IMR-90 (cell line): ENCODE measurements around the gene PCK1. TPM values are rescaled to one million over a fixed set of nuclear protein-coding genes. Genes with fewer than 3 reads are reported as not detected.

Source experiments
- ATAC-seq: fragments of 200-7000 bp; cut with Tn5 transposase; 2 replicates; pipeline ENCODE4 v1.9.1; 2020; ENCODE audit warnings: low read depth, mild to moderate bottlenecking, moderate library complexity
- BruUV-seq: library from RNA; stranded (reverse); fragments of 400-500 nt; replicated peaks from 2 replicates; lab custom pipeline; 2021; lab: Mats Ljungman, UMichigan
- CTCF ChIA-PET: fragments of 300-600 bp; formaldehyde crosslinking; extraction: SDS; loops from one replicate; lab custom pipeline; 2021; ENCODE audit warnings: antibody characterized with exemption; lab: Yijun Ruan, JAX
- POLR2A ChIA-PET: fragments of 300-600 bp; sonication (Branson Sonifier 250); formaldehyde crosslinking; loops from one replicate; lab custom pipeline; 2022; ENCODE audit warnings: antibody characterized with exemption; ENCODE audit not compliant: unreplicated experiment; lab: Charles Lee
- DNase-seq: peaks from one replicate; pipeline ENCODE4 v3.0.0; 2013
- H2AFZ ChIP-seq: replicated peaks from 2 replicates; pipeline ENCODE3; 2013; ENCODE audit warnings: low read length, mild to moderate bottlenecking; ENCODE audit not compliant: poor library complexity
- H2AK5ac ChIP-seq: 2 replicates; pipeline ENCODE4 v1.6.1; 2013; ENCODE audit warnings: low read depth, low read length, inconsistent platforms
- H2AK9ac ChIP-seq: replicated peaks from 2 replicates; pipeline ENCODE3; 2013; ENCODE audit warnings: mild to moderate bottlenecking, low read depth, low read length, moderate library complexity; ENCODE audit not compliant: poor library complexity
- H2BK120ac ChIP-seq: 2 replicates; pipeline ENCODE4 v1.6.1; 2013; ENCODE audit warnings: low read depth, low read length, inconsistent platforms
- H2BK15ac ChIP-seq: 3 replicates; pipeline ENCODE4 v1.6.1; 2013; ENCODE audit warnings: low read depth, low read length, inconsistent platforms
- H2BK20ac ChIP-seq: 2 replicates; pipeline ENCODE4 v1.6.1; 2013; ENCODE audit warnings: low read depth, mild to moderate bottlenecking, inconsistent platforms, low read length, moderate library complexity
- H2BK5ac ChIP-seq: 2 replicates; pipeline ENCODE4 v1.6.1; 2013; ENCODE audit warnings: mild to moderate bottlenecking, low read depth, low read length, inconsistent platforms; ENCODE audit not compliant: poor library complexity, severe bottlenecking
- H3K14ac ChIP-seq: replicated peaks from 2 replicates; pipeline ENCODE4 v1.6.1; 2013; ENCODE audit warnings: low read depth, low read length, inconsistent platforms
- H3K18ac ChIP-seq: 2 replicates; pipeline ENCODE4 v1.6.1; 2013; ENCODE audit warnings: low read depth, low read length, control low read depth
- H3K23ac ChIP-seq: 2 replicates; pipeline ENCODE4 v1.6.1; 2013; ENCODE audit warnings: low read depth, low read length, inconsistent platforms
- H3K27ac ChIP-seq: 2 replicates; pipeline ENCODE4 v1.5.1; 2013; ENCODE audit warnings: mild to moderate bottlenecking, control low read depth, low read length; ENCODE audit not compliant: insufficient read depth
- H3K27me3 ChIP-seq: 2 replicates; pipeline ENCODE4 v1.6.1; 2013; ENCODE audit warnings: low read length; ENCODE audit not compliant: control insufficient read depth, insufficient read depth
- H3K36me3 ChIP-seq: 2 replicates; pipeline ENCODE4 v1.6.1; 2013; ENCODE audit warnings: low read length, mixed read lengths; ENCODE audit not compliant: control insufficient read depth, insufficient read depth
- H3K4ac ChIP-seq: 2 replicates; pipeline ENCODE4 v1.6.1; 2013; ENCODE audit warnings: low read depth, low read length, inconsistent platforms
- H3K4me1 ChIP-seq: 2 replicates; pipeline ENCODE4 v1.6.1; 2013; ENCODE audit warnings: low read length, mixed read lengths; ENCODE audit not compliant: control insufficient read depth, insufficient read depth
- H3K4me2 ChIP-seq: 2 replicates; pipeline ENCODE4 v1.6.1; 2013; ENCODE audit warnings: low read depth, mild to moderate bottlenecking, control low read depth, low read length, moderate library complexity
- H3K4me3 ChIP-seq: 2 replicates; pipeline ENCODE4 v1.5.1; 2013; ENCODE audit warnings: low read depth, mild to moderate bottlenecking, control low read depth, low read length, moderate library complexity; ENCODE audit not compliant: insufficient read depth
- H3K56ac ChIP-seq: 2 replicates; pipeline ENCODE4 v1.6.1; 2013; ENCODE audit warnings: low read length, inconsistent platforms; ENCODE audit not compliant: insufficient read depth; ENCODE audit errors: extremely low read depth
- H3K79me1 ChIP-seq, 2 experiments: 2 replicates each; pipeline ENCODE4 v1.6.1; 2013; ENCODE audit warnings: low read length in 2 of 2, inconsistent platforms in 1 of 2, low read depth in 1 of 2
- H3K9ac ChIP-seq: 2 replicates; pipeline ENCODE4 v1.6.1; 2013; ENCODE audit warnings: low read depth, low read length, control low read depth
- H3K9me1 ChIP-seq: 2 replicates; pipeline ENCODE4 v1.6.1; 2013; ENCODE audit warnings: low read length, inconsistent platforms; ENCODE audit not compliant: insufficient read depth
- H3K9me3 ChIP-seq: 2 replicates; pipeline ENCODE4 v1.6.1; 2013; ENCODE audit warnings: low read length; ENCODE audit not compliant: control insufficient read depth, insufficient read depth
- H4K20me1 ChIP-seq: 2 replicates; pipeline ENCODE4 v1.6.1; 2013; ENCODE audit warnings: low read length, inconsistent platforms; ENCODE audit not compliant: insufficient read depth
- H4K5ac ChIP-seq: 2 replicates; pipeline ENCODE4 v1.6.1; 2013; ENCODE audit warnings: mild to moderate bottlenecking, low read depth, low read length, control low read depth
- H4K8ac ChIP-seq, 2 experiments: 2 replicates each; pipeline ENCODE4 v1.6.1; 2013; ENCODE audit warnings: low read depth in 2 of 2, low read length in 2 of 2, control low read depth in 1 of 2, inconsistent platforms in 1 of 2
- H4K91ac ChIP-seq: 2 replicates; pipeline ENCODE4 v1.6.1; 2013; ENCODE audit warnings: low read depth, low read length, inconsistent platforms; ENCODE audit not compliant: insufficient read depth
- BHLHE40 ChIP-seq: fragments of 150-350 bp; IDR thresholded peaks from 2 replicates; pipeline ENCODE4 v1.6.1; 2016; ENCODE audit warnings: mild to moderate bottlenecking, low read depth, low read length
- CEBPB ChIP-seq: IDR thresholded peaks from 2 replicates; pipeline ENCODE4 v1.6.1; 2012; ENCODE audit warnings: low read depth, low read length, improper control_type of control experiment
- CHD1 ChIP-seq: IDR thresholded peaks from 2 replicates; pipeline ENCODE4 v1.6.1; 2012; ENCODE audit warnings: low read depth, low read length, improper control_type of control experiment
- CTCF ChIP-seq: conservative IDR thresholded peaks from 2 replicates; pipeline ENCODE4 v1.5.1; 2012; ENCODE audit warnings: mild to moderate bottlenecking, low read depth, low read length, improper control_type of control experiment
- ELK1 ChIP-seq: fragments of 150-350 bp; IDR thresholded peaks from 2 replicates; pipeline ENCODE4 v1.6.1; 2016; ENCODE audit warnings: low read depth, mild to moderate bottlenecking, low read length, moderate library complexity, borderline replicate concordance
- FOS ChIP-seq: fragments of 150-350 bp; IDR thresholded peaks from 2 replicates; pipeline ENCODE4 v1.6.1; 2016; ENCODE audit warnings: low read depth, low read length
- MAFK ChIP-seq: IDR thresholded peaks from 2 replicates; pipeline ENCODE4 v1.6.1; 2012; ENCODE audit warnings: low read depth, low read length, improper control_type of control experiment
- MAZ ChIP-seq: IDR thresholded peaks from 2 replicates; pipeline ENCODE4 v1.6.1; 2012; ENCODE audit warnings: low read depth, mild to moderate bottlenecking, low read length, improper control_type of control experiment, moderate library complexity, borderline replicate concordance
- MXI1 ChIP-seq: IDR thresholded peaks from 2 replicates; pipeline ENCODE4 v1.6.1; 2012; ENCODE audit warnings: low read depth, mild to moderate bottlenecking, low read length, moderate library complexity, borderline replicate concordance
- NFE2L2 ChIP-seq: fragments of 150-350 bp; IDR thresholded peaks from 2 replicates; pipeline ENCODE4 v1.6.1; 2016; ENCODE audit warnings: low read depth, mild to moderate bottlenecking, low read length
- POLR2A ChIP-seq: IDR thresholded peaks from 2 replicates; pipeline ENCODE4 v1.6.1; 2012; ENCODE audit warnings: mild to moderate bottlenecking, low read depth, low read length
- RAD21 ChIP-seq: IDR thresholded peaks from 2 replicates; pipeline ENCODE4 v1.6.1; 2012; ENCODE audit warnings: low read length, improper control_type of control experiment
- RCOR1 ChIP-seq: IDR thresholded peaks from 2 replicates; pipeline ENCODE4 v1.6.1; 2012; ENCODE audit warnings: mild to moderate bottlenecking, low read length, improper control_type of control experiment; ENCODE audit not compliant: insufficient replicate concordance
- RFX5 ChIP-seq: IDR thresholded peaks from 2 replicates; pipeline ENCODE4 v1.8.0; 2012; ENCODE audit warnings: low read depth, mild to moderate bottlenecking, low read length, moderate library complexity
- SMC3 ChIP-seq: fragments of 150-350 bp; IDR thresholded peaks from 2 replicates; pipeline ENCODE4 v1.6.1; 2016; ENCODE audit warnings: low read depth, mild to moderate bottlenecking, antibody characterized with exemption, low read length, moderate library complexity
- USF2 ChIP-seq: fragments of 150-350 bp; IDR thresholded peaks from 2 replicates; pipeline ENCODE4 v1.6.1; 2017; ENCODE audit warnings: mild to moderate bottlenecking, antibody characterized with exemption, low read length, low read depth
- WGBS, 2 experiments: methylation state at CpG; one replicate each; pipeline versions ENCODE4 v1.1.5 to v1.1.7; 2013; ENCODE audit warnings: missing lambda C conversion rate in 2 of 2; ENCODE audit not compliant: insufficient read length in 1 of 2; ENCODE audit errors: extremely low coverage in 2 of 2; 5-methylcytosine and 5-hydroxymethylcytosine counted together
- dilution Hi-C: fragments of 300-500 bp; cut with HindIII; formaldehyde crosslinking; loops from one replicate; pipeline ENCODE4 v1.14.3; 2018; ENCODE audit warnings: low sequenced_read_pairs; ENCODE audit not compliant: unreplicated experiment
- in situ Hi-C: fragments of 300-500 bp; cut with MboI; formaldehyde crosslinking; loops from 3 replicates; pipeline ENCODE4 v1.14.3; 2019; ENCODE audit warnings: low sequenced_read_pairs, inconsistent platforms, mixed read lengths
- intact Hi-C: fragments of 100-400 bp; cut with micrococcal nuclease; formaldehyde crosslinking; loops from 2 replicates; pipeline ENCODE4 v1.10.0; 2022
- polyA plus RNA-seq, 3 experiments: library from polyadenylated mRNA; depleted of rRNA; stranded (reverse); fragments of >200 nt; gene quantifications; 2 replicates each; pipeline ENCODE4 v1.2.3, GENCODE V29; 2012; ENCODE audit warnings: low replicate concordance in 1 of 3
- total RNA-seq: library from RNA; depleted of rRNA; stranded (reverse); fragments of >200 nt; gene quantifications from 2 replicates; pipeline ENCODE4 v1.2.3, GENCODE V29; 2012

The PCK1 gene
- total and polyA plus RNA-seq, 2 of the 4 experiments (the other 2 are of a cell fraction), result not detected

GRCh38 chr20:57596358-57596757 lies 35.4 kb downstream of the PCK1 start:
- no peak overlapping the region for H2AK5ac ChIP-seq
- no peak for DNase-seq
- H3K27me3 ChIP-seq, result peaks cover 13% of the 10 kb centered on the region; the same call in 1 of the 2 replicates
- H3K36me3 ChIP-seq, result no peaks in the 10 kb centered on the region
- H2BK15ac ChIP-seq, result no peak overlapping the region
- ChIA-PET POLR2A (no interaction called here), CTCF (interaction anchor here (1.7 kb wide), 1 partner anchor 83 kb away, joined by 4 read pairs; no protein-coding TSS in a partner anchor)
- no peak overlapping the region for H3K18ac ChIP-seq
- no peaks in the 10 kb centered on the region for H3K9me3 ChIP-seq
- H3K9ac ChIP-seq, result no peak overlapping the region
- H3K4ac ChIP-seq, result no peak overlapping the region
- intact Hi-C loops, result no loop called here
- H3K4me3 ChIP-seq, result no peak overlapping the region
- H3K9me1 ChIP-seq, result no peaks in the 10 kb centered on the region
- H4K91ac ChIP-seq, result no peak overlapping the region
- H4K20me1 ChIP-seq, result no peaks in the 10 kb centered on the region; the same call in 1 of the 2 replicates
- no peaks in the 10 kb centered on the region for H3K4me1 ChIP-seq
- H3K4me2 ChIP-seq, result no peak overlapping the region
- H2AFZ ChIP-seq, result no peak overlapping the region
- no peak overlapping the region for H4K5ac ChIP-seq
- in situ Hi-C loops, result loop anchor here (10.0 kb wide), 1 partner anchor 212 kb away; no protein-coding TSS in a partner anchor
- H3K14ac ChIP-seq, result no peak overlapping the region
- dilution Hi-C loops, result no loop called here
- BruUV-seq, result no TSS peak
- H3K27ac ChIP-seq, result no peak overlapping the region
- H2BK5ac ChIP-seq, result no peak overlapping the region
- H3K56ac ChIP-seq, result no peak overlapping the region
- no CpG with 5 or more reads among the region's 11 CpGs for WGBS, 2 experiments
- no peak overlapping the region for H2BK120ac ChIP-seq
- no peak overlapping the region for H2BK20ac ChIP-seq
- no peak overlapping the region for H3K23ac ChIP-seq
- no peaks in the 10 kb centered on the region for H3K79me1 ChIP-seq
- no peak for ATAC-seq
- TF ChIP-seq RCOR1 (no peak), MXI1 (no peak), ELK1 (no peak), RFX5 (no peak), CTCF (no peak), CEBPB (no peak), POLR2A (no peak), USF2 (no peak), MAFK (no peak), NFE2L2 (no peak), SMC3 (no peak), RAD21 (no peak), MAZ (no peak), CHD1 (no peak), FOS (no peak), BHLHE40 (no peak)
- H2AK9ac ChIP-seq, result no peak overlapping the region
- H4K8ac ChIP-seq, result no peak overlapping the region
